ENCODE data around the gene KHSRP. TPM values are rescaled to one million over a fixed set of nuclear protein-coding genes. Genes with fewer than 3 reads are reported as not detected.

KHSRP gene, protein sequence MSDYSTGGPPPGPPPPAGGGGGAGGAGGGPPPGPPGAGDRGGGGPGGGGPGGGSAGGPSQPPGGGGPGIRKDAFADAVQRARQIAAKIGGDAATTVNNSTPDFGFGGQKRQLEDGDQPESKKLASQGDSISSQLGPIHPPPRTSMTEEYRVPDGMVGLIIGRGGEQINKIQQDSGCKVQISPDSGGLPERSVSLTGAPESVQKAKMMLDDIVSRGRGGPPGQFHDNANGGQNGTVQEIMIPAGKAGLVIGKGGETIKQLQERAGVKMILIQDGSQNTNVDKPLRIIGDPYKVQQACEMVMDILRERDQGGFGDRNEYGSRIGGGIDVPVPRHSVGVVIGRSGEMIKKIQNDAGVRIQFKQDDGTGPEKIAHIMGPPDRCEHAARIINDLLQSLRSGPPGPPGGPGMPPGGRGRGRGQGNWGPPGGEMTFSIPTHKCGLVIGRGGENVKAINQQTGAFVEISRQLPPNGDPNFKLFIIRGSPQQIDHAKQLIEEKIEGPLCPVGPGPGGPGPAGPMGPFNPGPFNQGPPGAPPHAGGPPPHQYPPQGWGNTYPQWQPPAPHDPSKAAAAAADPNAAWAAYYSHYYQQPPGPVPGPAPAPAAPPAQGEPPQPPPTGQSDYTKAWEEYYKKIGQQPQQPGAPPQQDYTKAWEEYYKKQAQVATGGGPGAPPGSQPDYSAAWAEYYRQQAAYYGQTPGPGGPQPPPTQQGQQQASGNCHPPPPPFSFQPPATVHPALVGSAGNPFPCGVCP
- 87.9 and 167 TPM in 2 replicates for total RNA-seq

DNA sequence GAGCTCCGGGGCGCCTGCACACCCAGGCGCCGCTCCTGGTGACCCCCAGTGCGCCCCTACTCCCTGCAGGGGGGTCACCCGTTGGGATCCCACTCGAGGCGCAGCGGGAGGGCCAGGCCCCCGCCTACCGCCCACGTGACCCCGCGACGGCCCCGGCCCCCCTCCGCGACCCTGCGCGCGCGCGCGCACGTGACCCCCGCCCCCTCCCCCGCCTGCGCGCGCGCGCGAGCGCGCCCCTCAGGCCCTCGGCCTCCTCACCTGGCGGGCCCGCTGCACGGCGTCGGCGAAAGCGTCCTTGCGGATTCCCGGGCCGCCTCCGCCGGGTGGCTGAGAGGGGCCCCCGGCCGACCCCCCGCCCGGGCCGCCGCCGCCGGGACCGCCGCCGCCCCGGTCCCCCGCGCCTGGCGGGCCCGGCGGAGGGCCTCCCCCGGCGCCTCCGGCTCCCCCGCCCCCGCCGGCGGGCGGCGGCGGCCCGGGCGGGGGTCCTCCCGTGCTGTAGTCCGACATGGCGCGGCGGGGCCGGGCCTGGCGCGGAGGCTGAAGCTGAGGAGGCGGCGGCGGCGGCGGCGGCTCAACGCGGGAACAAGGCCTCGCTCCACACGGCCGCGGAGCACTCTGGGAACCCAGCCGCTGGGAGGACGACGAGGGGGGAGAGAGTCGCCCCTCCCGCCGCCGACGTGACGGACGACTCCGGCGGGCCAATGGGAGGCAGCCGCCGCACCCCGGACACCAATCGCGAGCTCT lies at the start of gene KHSRP:
Gene KHSRP, minus strand, starts transcription at position 617 of the 744 bp plus-strand sequence. Its CDS starts 110 bp downstream, at position 507.

DNA sequence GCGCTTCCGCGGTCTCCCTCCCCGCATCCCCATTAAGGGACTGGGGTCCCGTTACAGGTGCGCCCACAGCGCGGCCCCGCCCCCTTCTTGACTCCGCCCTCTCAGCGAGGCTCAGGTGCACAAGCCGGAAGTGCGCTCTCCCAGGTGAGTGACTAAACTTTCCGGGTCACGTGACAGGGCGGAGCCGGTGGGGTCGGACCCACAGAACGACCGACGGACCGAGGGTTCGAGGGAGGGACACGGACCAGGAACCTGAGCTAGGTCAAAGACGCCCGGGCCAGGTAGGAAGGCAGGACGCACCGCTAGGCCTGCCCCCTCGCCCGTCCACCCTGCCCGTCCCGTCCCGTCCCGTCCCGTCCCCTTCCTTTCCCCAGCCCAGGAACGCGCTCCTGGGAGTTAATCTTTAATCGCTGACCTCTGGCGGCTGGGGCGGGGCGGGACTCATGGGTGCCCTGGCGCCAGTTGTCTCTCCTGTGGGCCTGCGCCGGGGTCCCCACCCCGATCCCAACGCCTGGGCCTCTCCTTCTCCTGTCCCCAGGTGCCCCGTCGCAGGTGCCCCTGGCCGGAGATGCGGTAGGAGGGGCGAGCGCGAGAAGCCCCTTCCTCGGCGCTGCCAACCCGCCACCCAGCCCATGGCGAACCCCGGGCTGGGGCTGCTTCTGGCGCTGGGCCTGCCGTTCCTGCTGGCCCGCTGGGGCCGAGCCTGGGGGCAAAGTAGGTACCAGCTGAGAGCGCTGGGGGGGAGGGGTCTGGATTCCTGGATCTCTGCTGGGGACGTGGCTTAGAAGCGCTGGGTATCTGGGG lies 39.7 kb upstream of the KHSRP start, which contains the start of gene CRB3:
Gene CRB3, plus strand, starts transcription at position 202 of the 804 bp plus-strand sequence. Its CDS starts 431 bp downstream, at position 633.

DNA sequence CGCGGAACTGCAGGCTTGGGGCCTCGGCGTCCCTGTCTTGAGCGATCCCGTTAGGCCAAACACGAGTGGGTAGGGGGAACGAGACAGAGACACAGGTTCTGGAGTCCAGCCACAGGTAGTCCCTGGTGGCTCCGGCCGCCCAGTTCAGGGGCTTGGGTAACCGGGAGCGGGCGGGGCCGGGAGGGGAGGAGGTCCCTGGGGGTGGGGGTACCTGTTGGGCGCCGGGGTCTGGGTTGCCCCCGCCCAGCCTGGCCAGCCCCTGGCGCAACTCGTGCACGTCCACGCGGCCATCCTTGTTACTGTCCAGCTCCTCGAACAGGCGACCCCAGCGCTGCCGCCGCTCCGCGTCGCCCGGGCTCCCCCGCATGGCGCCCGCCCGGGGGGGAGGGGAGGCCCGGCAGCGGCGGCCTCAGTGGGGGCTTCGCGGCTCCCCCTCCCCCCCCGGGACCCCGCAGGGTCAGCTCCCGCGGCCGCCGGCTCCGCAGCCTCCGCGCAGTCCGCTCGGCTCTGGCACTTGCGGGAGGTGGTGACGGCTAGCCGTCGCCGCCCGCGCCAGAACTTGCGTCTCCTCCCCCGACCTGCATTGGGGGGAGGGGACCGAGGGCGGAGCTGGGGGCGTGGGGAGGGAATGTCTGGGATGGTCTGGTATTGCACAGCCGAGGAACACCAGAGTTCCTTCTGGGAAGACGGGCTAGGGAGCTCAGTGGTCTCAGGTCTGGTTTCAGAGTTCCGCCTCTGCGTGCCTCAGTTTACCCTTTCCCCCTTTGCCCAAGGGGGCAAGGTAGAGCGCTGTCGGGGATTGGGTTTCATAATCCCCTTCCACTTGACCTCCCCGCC lies 34.9 kb upstream of the KHSRP start, which contains the start of gene SLC25A23:
Gene SLC25A23, minus strand, starts transcription at position 531 of the 837 bp plus-strand sequence. Its CDS starts 164 bp downstream, at position 367.

DNA sequence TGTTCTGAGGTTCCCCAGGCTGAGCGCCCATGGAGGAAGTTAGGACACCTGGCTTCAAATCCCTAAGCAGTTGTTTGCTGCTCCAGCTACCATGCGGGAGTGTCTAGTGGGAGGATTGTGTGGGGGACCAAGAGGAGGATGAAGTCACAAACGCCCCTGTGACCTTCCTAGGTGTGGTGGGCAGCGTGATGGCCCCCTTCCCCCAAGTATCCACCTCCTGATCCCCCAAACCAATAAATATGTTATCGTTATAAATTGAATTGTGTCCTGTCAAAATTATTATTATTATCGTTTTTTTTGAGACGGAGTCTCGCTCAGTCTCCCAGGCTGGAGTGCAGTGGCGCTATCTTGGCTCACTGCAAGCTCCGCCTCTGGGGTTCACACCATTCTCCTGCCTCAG lies 9.1 kb upstream of the KHSRP start, which contains the start of gene SLC25A41:
Gene SLC25A41, minus strand, starts transcription at position 101 of the 400 bp plus-strand sequence. Its CDS starts 70 bp downstream, at position 31.

DNA sequence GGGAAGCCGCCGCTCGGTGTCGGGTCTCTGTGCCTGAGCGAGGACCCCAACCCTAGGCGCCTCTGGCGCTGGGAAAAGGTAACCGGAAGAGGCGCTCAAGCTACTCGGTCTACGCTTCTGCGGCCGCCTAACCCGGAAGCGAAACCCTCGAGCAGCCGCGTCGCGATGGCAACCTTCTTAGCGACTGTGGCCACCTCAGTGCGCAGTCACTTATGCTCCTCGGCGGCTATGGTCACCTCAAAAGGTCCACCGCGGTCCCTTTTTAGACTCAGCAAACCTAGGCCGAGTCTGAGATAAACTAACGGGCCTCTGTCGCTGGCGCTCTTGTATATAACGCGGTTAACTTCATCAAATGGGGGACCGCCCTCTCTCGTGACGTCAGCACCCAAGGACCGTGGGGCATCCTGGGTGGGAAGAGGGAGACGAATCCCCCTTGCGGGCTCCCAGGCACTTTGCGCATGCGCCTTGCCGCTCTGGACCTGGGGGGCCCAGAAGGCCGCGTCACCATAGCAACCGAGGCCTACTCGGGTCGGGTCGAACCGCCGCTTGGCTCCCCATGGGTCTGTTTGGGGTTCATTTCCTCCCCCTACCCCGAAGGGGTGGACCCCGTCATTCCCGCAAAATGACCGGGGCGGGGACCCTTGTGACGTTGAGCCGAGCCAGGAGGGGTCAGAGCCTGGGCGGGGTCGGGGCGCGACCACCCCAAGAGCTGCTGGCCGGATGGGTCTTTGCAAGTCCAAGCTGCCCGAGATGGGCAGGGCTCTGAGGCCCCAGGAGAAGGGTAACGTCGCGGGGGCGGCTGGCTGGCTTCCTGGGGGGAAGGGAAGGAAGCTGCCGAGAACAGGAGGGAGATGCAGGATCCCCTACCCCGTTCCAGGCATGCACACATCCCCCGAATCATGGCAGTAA lies 31.3 kb downstream of the KHSRP start, which contains the start of gene GTF2F1:
Gene GTF2F1, minus strand, starts transcription at position 91 of the 909 bp plus-strand sequence. CDS start 169 bp downstream, outside the sequence.

DNA sequence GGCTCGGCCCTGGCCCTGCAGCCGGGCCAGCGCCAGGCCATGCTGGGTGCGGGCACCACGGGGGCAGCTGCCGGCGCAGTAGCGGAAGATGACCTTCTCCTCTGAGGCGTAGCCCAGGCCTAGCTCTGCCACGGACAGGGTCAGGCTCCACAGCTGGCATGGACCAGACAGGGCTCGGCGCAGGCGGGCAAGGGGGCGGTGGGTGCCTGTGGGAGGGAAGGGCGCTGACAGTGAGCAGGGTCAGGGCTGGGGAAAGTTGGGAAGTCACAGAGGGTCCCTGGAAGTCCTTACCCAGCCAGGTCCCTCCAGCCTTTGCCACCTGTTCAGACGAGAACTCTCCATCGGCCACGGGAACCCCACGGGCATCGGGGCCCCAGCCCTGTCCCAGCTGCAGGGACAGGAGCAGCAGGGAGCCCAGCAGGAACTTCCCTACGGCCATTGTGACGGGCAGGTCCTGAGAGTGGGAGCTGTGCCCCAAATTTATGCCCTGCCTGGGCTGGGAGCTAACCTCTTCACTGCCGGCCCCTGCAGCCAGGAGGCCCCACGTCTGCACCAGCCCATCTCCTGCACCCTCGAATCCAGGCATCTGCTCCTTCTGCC lies 49.1 kb downstream of the KHSRP start, which contains the start of gene PSPN:
Gene PSPN, minus strand, starts transcription at position 523 of the 600 bp plus-strand sequence. Its CDS starts 84 bp downstream, at position 439.

DNA sequence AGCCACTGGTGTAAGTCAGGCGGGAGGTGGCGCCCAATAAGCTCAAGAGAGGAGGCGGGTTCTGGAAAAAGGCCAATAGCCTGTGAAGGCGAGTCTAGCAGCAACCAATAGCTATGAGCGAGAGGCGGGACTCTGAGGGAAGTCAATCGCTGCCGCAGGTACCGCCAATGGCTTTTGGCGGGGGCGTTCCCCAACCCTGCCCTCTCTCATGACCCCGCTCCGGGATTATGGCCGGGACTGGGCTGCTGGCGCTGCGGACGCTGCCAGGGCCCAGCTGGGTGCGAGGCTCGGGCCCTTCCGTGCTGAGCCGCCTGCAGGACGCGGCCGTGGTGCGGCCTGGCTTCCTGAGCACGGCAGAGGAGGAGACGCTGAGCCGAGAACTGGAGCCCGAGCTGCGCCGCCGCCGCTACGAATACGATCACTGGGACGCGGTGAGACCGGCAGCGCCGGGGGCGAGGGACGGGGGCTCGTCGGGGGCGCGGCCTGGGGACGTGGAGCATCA lies 52.0 kb downstream of the KHSRP start, which contains the start of gene ALKBH7:
Gene ALKBH7, plus strand, starts transcription at position 201 of the 502 bp plus-strand sequence. Its CDS starts 27 bp downstream, at position 228.

Other genes with a start within 250 kb of the KHSRP start
- 5.3 and 7.9 TPM in 2 replicates for gene MLLT1, start 144.8 kb downstream of the KHSRP start, total RNA-seq
- 0.09 TPM in 1 of 2 replicates, not detected in the other for gene ACER1, start 91.2 kb downstream of the KHSRP start, total RNA-seq
- gene CLPP, start 63.3 kb downstream of the KHSRP start, total RNA-seq, result 39.2 and 54.3 TPM in 2 replicates
- gene ALKBH7, start 52.0 kb downstream of the KHSRP start, total RNA-seq, result 19.4 and 60.0 TPM in 2 replicates
- gene PSPN, start 48.9 kb downstream of the KHSRP start, total RNA-seq, result 1.4 and 1.5 TPM in 2 replicates
- gene GTF2F1, start 31.6 kb downstream of the KHSRP start, total RNA-seq, result 40.4 and 54.5 TPM in 2 replicates
- not detected in 2 replicates for gene SLC25A41, start 9.0 kb upstream of the KHSRP start, total RNA-seq
- 53.7 and 113 TPM in 2 replicates for gene SLC25A23, start 35.0 kb upstream of the KHSRP start, total RNA-seq
- gene CRB3, start 39.5 kb upstream of the KHSRP start, total RNA-seq, result not detected in 2 replicates
- not detected in 2 replicates for gene DENND1C, start 57.0 kb upstream of the KHSRP start, total RNA-seq
- gene TUBB4A, start 77.5 kb upstream of the KHSRP start, total RNA-seq, result 0.60 TPM in 1 of 2 replicates, not detected in the other
- gene TNFSF9, start 106.2 kb upstream of the KHSRP start, total RNA-seq, result 0.14 and 0.30 TPM in 2 replicates
- gene CD70, start 166.3 kb upstream of the KHSRP start, total RNA-seq, result not detected in 2 replicates
- under 0.01 TPM in 1 of 2 replicates, not detected in the other for gene TNFSF14, start 245.3 kb upstream of the KHSRP start, total RNA-seq